GM19240 (cell line): ENCODE measurements around the gene SMCR8.
"Not testable (repeated sequence)": the region's sequence is repeated elsewhere in the genome, so short reads cannot be mapped to it uniquely, and the experiment has no call there.

ENCODE experiments used
- DNase-seq: peaks from one replicate; pipeline ENCODE4 v3.0.0; 2011; ENCODE audit warnings: low spot score; ENCODE audit not compliant: insufficient read length

SMCR8 gene

DNA sequence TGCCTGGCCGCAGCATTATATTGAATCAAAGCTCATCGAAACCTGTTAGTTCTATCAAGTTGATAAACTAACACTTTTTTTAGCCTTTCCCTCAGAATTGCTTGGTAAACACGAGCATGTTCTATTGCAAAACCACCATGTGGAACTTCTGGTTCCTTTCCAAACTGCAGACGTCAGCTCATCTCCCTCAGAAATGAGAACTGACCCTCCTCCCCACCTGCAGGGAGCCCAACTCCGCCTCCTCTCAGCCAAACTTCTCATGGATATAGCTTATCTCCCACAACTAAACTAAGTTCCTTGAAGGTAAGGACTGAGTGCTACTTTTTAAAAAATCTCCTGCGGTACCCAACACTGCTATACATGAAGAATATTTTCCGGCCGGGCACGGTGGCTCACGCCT is 41.5 kb downstream of the SMCR8 start:
- DNase-seq = no peak

DNA sequence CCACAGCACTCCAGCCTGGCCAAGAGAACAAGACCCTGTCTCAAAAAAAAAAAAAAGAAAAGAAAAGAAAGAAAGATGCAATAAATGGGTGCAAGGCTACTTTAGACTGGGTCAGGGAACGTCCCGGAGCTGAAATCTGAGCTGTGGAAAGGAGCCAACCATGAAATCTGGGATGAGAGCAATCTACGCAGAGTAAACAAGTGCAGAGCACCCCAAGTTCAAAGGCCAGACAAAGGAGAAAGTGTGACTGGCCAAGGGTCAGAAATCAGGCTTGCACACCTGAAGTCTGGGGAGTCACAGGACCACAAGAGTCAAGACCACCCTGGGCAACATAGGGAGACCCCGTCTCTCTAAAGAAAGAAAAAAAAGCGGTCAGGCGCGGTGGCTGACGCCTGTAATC is 45.4 kb downstream of the SMCR8 start:
- no peak for DNase-seq

DNA sequence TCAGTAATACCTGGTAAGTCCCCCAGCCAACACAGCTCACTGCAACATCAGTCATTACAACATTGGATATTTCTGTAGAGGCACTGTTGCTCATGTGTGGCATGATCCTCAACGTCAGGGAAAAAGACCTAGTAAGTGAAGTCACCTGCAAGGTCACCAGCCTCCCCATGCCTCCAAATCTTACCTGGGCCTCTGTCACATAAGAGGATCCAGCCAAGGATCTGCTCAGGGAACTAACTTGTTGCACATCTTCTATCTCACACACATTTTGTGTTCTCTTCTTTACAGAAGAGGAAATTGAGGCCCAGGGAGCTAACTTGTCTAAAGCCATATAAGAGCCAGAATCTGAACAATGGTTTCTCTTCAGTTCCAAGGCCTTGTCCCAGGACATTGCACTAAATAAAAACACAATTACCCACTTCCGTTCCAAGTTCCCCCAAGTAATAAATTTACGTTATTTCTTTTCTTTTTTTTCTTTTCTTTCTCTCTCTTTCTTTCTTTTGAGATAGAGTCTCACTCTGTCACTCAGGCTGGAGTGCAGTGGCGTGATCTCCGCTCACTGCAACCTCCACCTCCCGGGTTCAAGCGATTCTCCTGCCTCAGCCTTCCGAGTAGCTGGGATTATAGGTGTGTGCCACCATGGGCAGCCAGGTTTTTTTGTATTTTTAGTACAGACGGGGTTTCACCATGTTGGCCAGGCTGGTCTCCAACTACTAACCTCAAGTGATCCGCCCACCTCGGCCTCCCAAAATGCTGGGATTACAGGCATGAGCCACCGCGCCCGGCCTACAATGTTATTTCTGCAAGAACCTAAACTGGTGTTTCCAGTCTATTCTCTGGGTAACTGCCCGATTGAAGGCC is 47.0 kb downstream of the SMCR8 start:
- DNase-seq = no peak

DNA sequence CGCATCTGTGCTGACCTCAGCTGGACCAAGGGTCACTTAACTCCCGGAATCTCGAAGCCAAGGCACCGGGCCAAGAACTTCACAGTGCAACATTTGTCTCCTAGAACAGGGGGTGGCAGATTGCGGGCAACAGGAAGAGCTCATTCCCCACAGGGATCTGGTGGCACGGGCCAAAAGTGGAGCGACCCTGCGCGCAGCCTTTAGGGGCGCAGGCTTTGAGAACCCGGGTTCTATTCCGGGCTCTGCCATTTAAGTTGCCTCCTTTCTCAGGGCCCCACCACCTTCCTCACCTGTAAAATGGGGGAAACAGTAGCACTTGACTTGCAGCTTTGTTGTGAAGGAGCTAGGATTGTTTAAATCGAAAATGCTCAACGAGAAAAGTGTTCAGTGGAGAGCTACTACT is 47.6 kb downstream of the SMCR8 start:
- no peak for DNase-seq

DNA sequence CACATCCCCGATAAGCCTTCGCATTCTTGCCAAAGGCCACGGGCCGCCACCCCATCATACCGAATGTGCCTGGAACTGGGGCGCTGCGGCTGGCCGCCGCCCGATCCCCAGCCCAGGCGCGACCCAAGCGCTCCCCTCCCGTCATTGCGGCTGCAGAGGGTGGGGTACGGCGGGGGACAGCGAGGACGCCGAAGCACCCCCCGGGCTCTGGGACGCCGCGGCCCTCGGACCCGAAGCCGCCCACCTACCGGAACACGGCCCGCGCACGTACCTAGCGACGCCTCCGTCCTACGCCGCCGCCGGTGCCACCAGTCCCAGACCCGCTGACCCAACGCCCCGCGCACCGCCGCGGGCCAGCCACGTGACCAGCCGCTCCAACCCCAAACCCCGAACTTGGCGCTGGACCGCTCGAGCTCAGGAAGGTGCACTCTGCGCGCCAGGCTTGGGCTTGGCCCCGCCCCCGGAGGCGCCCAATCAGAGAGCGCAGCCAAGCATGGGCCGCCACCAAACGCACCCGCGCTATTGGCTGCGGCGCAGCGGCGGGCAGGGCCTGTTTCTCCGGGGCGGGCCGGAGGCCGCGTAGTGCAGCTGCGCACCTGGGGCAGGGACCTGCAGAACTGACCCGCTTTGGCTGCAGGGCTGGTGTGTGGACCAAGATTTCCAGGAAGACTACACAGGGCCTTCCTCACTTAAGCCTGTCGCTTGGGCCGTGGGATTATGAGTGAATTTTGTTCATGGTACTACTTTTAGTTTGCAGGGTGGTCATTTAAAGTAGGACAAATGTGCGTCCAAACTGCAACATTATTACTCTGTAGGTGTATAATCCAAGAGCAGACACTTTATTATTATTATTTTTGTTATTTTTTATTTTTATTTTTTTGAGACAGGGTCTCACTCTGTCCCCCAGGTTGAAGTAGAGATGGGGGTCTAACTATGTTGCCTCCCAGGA is 48.3 kb downstream of the SMCR8 start, which contains the start of gene SHMT1:
Gene SHMT1, minus strand, starts transcription at position 450 of the 949 bp plus-strand sequence. CDS start 7,569 bp downstream, outside the sequence.
- peak; percentile 87 for DNase-seq

DNA sequence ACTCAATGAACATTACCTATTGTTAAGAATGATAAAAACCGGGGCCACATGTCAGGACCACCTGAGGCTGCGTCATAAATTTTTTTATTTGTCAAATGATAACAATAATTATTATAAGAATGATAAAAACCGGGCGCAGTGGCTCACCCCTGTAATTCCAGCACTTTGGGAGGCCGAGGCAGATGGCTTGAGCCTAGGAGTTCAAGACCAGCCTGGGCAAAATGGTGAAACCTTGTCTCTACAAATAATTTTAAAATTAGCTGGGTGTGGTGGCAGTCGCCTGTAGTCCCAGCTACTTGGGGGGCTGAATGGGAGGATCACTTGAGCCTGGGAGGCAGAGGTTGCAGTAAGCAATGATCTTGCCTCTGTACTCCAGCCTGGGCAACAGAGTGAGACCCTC is 49.1 kb downstream of the SMCR8 start:
- DNase-seq = no peak

DNA sequence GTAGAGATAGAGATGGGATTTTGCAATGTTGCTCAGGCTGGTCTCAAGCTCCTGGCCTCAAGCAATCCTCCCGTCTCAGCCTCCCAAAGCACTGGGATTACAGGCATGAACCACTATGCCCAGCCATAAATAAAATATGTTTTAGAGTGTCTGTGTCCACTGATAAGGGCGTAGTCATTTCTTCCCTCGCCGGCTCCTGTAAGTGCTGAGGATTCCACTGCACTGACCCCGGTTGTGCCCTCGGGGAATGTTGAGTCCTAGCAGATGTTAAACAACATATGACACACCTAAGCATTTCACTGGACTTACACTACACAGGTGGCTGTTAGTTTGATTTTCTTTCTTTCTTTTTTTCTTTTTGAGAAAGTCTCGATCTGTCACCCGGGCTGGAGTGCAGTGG is 53.9 kb downstream of the SMCR8 start:
- no peak for DNase-seq

DNA sequence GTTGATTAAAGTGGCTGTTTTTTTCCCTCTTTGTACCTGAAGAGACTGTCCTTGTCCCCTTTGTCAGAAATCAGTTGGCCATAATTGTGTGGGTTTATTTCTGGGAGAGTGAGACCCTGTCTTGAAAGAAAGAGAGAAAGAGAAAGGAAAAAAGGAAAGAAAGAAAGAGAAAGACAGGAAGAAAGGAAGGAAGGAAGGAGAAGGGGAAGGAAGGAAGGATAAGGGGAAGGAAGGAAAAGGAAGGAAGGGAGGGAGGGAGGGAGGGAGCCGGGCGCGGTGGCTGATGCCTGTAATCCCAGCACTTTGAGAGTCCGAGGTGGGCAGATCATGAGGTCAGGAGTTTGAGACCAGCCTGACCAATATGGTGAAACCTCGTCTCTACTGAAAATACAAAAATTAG is 55.7 kb downstream of the SMCR8 start:
- DNase-seq = no peak

DNA sequence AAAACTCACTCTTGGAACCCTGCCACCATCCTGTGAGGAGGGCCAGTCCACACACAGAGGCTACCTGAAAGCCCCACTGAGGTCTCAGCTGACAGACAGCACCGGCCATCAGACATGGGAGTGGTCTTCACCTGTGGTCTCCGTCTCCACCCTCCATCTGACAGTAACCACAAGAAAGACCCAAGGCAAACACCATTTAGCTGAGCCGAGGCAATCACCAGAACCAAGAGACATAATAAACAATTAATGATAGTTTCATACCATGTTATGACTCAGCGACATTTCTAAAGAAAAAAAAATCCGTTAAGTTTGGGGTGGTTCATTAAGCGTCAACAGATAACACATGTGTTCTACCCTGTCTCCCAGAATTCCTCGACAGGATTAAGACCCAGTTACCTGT is 56.4 kb downstream of the SMCR8 start:
- DNase-seq = no peak

DNA sequence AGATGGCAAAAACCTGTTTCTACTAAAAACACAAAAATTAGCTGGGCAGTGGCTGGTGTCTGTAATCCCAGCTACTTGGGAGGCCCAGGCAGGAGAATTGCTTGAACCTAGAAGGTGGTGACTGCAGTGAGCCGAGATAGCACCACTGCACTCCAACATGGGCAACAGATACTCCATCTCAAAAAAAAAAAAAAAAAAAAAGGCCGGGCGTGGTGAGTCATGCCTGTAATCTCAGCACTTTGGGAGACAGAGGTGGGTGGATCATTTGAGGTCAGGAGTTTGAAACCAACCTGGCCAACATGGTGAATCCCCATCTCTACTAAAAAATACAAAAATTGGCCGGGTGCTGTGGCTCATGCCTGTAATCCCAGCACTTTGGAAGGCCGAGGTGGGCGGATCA is 58.1 kb downstream of the SMCR8 start:
- not testable (repeated sequence) for DNase-seq

DNA sequence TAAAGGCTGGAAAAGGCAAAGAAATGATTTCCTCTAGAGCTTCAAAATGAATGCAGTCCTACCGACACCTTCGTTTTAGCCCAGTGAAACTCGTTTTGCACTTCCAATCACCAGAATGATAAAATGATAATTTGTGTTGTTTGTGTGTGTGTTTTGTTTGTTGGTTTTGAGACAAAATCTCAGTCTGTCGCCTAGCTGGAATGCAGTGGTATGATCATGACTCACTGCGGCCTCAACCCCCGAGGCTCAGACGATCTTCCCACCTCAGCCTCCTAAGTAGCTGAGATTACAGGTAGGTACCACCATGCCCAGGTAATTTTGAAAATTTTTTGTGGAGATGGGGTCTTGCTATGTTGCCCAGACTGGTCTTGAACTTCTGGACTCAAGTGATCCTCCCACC is 59.1 kb downstream of the SMCR8 start:
- no peak for DNase-seq
